Measurements from ENCODE around the gene PER1. TPM values are rescaled to one million over a fixed set of nuclear protein-coding genes. Genes with fewer than 3 reads are reported as not detected.

The PER1 gene
- total and polyA plus RNA-seq, 2 of the 13 experiments (the other 11 are each of a cell fraction or from before 2014, with no cell fraction given), result 2.6 to 3.6 TPM

DNA sequence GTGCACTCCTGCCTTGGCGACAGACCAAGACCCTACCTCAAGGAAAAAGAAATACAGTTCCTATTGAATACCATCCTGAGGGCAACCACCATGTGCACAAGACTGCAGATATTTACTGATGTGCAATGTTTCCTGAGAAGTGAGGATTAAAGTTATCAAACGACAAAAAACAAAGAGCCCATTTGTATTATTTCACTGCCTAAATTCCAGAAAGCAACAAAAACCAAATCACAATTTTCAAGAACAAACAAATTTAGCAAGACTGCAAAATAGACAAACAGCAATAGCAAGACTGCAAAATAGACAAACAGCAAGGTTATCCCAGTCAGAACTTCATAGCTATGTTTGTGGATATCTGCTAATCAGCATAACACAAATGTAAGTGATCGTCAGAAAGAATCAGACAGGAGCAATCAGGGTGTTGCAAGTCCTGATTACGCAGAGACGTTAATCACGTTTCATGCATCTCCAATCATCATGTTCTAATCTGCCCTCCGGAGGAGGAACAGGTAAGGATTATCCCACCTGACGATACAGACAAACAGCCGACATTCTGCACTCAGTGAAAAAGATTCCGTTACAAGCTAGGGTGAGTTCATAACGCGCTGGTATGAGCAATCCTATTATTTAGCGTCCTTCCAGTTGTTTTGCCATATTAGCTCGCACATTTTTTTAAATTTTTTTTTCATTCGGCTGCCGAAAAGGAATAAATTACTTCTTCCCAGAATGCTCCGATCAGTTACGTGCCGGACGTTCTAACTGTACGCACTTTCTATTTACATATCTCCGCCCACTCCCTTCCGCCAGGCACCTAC is 21.1 kb upstream of the PER1 start (continued):
- TF ChIP-seq, protein P1, sequence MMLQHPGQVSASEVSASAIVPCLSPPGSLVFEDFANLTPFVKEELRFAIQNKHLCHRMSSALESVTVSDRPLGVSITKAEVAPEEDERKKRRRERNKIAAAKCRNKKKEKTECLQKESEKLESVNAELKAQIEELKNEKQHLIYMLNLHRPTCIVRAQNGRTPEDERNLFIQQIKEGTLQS (CRISPR knock-in tag; IDR thresholded peaks at IDR 0.05), result peak; percentile 84
- TF ChIP-seq FLYWCH1 (CRISPR knock-in tag; IDR thresholded peaks at IDR 0.05) (peak; percentile 94; the same call in 1 of the 2 replicates), ZNF577 (CRISPR knock-in tag; IDR thresholded peaks at IDR 0.05; ENCODE audit: borderline replicate concordance, low read depth) (no peak), HNF4A (CRISPR knock-in tag; IDR thresholded peaks at IDR 0.05) (peak; percentile 60), ZNF549 (CRISPR knock-in tag; IDR thresholded peaks at IDR 0.05) (0 out of 2 replicates have a peak, but pooled peaks have one; percentile 37), MATR3 (CRISPR knock-in tag; IDR thresholded peaks at IDR 0.05) (no peak), GTF2F1 (IDR thresholded peaks at IDR 0.05; ENCODE audit: low read length) (peak; percentile 100), GTF3A (CRISPR knock-in tag; conservative IDR thresholded peaks at IDR 0.05) (no peak), JARID2 (CRISPR knock-in tag; IDR thresholded peaks at IDR 0.05; ENCODE audit: insufficient replicate concordance) (peak; percentile 95), GATA4 (IDR thresholded peaks at IDR 0.05; ENCODE audit: borderline replicate concordance, low read depth) (peak; percentile 100), ZNF451 (CRISPR knock-in tag; IDR thresholded peaks at IDR 0.05) (no peak), MAZ (IDR thresholded peaks at IDR 0.05; ENCODE audit: borderline replicate concordance, low read depth, low read length) (0 out of 2 replicates have a peak, but pooled peaks have one; percentile 61), MAZ (CRISPR knock-in tag; IDR thresholded peaks at IDR 0.05; ENCODE audit: low read depth) (peak; percentile 89), ZSCAN22 (CRISPR knock-in tag; IDR thresholded peaks at IDR 0.05) (no peak), PAX8 (CRISPR knock-in tag; IDR thresholded peaks at IDR 0.05; ENCODE audit: borderline replicate concordance) (no peak), MXI1 (IDR thresholded peaks at IDR 0.05; ENCODE audit: borderline replicate concordance, low read depth, low read length) (peak; percentile 84), FOXO4 (CRISPR knock-in tag; conservative IDR thresholded peaks at IDR 0.05) (0 out of 2 replicates have a peak, but pooled peaks have one; percentile 82), ZSCAN29 (CRISPR knock-in tag; conservative IDR thresholded peaks at IDR 0.05) (0 out of 2 replicates have a peak, but pooled peaks have one; percentile 46), SMAD3 (CRISPR knock-in tag; IDR thresholded peaks at IDR 0.05) (peak; percentile 98), ZNF615 (CRISPR knock-in tag; IDR thresholded peaks at IDR 0.05; ENCODE audit: borderline replicate concordance) (peak; percentile 77; the same call in 1 of the 2 replicates), SMYD3 (CRISPR knock-in tag; IDR thresholded peaks at IDR 0.05) (peak; percentile 98), ZNF17 (CRISPR knock-in tag; IDR thresholded peaks at IDR 0.05) (no peak)
- TF ChIP-seq, protein P2, sequence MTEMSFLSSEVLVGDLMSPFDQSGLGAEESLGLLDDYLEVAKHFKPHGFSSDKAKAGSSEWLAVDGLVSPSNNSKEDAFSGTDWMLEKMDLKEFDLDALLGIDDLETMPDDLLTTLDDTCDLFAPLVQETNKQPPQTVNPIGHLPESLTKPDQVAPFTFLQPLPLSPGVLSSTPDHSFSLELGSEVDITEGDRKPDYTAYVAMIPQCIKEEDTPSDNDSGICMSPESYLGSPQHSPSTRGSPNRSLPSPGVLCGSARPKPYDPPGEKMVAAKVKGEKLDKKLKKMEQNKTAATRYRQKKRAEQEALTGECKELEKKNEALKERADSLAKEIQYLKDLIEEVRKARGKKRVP (CRISPR knock-in tag; IDR thresholded peaks at IDR 0.05), result peak; percentile 85 to 93
- TF ChIP-seq, protein P3, sequence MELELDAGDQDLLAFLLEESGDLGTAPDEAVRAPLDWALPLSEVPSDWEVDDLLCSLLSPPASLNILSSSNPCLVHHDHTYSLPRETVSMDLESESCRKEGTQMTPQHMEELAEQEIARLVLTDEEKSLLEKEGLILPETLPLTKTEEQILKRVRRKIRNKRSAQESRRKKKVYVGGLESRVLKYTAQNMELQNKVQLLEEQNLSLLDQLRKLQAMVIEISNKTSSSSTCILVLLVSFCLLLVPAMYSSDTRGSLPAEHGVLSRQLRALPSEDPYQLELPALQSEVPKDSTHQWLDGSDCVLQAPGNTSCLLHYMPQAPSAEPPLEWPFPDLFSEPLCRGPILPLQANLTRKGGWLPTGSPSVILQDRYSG (CRISPR knock-in tag; IDR thresholded peaks at IDR 0.05), result peak; percentile 96
- TF ChIP-seq, protein P4, sequence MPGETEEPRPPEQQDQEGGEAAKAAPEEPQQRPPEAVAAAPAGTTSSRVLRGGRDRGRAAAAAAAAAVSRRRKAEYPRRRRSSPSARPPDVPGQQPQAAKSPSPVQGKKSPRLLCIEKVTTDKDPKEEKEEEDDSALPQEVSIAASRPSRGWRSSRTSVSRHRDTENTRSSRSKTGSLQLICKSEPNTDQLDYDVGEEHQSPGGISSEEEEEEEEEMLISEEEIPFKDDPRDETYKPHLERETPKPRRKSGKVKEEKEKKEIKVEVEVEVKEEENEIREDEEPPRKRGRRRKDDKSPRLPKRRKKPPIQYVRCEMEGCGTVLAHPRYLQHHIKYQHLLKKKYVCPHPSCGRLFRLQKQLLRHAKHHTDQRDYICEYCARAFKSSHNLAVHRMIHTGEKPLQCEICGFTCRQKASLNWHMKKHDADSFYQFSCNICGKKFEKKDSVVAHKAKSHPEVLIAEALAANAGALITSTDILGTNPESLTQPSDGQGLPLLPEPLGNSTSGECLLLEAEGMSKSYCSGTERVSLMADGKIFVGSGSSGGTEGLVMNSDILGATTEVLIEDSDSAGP (CRISPR knock-in tag; IDR thresholded peaks at IDR 0.05; ENCODE audit: borderline replicate concordance), result no peak; the same call in 1 of the 2 replicates

All from HepG2 (cell line).